H1 (cell line): ENCODE data around the gene FOSL2. TPM values are rescaled to one million over a fixed set of nuclear protein-coding genes. Genes with fewer than 3 reads are reported as not detected.

Experiments
- CTCF ChIP-seq, 3 experiments: IDR thresholded peaks; 1 replicate in 2 of 3; 2 replicates in 1 of 3; pipeline versions ENCODE4 v1.5.1 to v1.6.1; 2011; ENCODE audit warnings: low read length in 3 of 3, mild to moderate bottlenecking in 3 of 3, inconsistent platforms in 2 of 3, low read depth in 1 of 3, moderate library complexity in 1 of 3; ENCODE audit not compliant: insufficient read depth in 1 of 3; ENCODE audit errors: control extremely low read depth in 1 of 3
- EGR1 ChIP-seq: IDR thresholded peaks from 2 replicates; pipeline ENCODE4 v1.6.1; 2011; ENCODE audit warnings: low read depth, low read length, borderline replicate concordance
- JUN ChIP-seq: IDR thresholded peaks from 2 replicates; pipeline ENCODE4 v1.6.1; 2011; ENCODE audit warnings: low read depth, mild to moderate bottlenecking, improper control_type of control experiment, low read length
- USF2 ChIP-seq: IDR thresholded peaks from 2 replicates; pipeline ENCODE4 v1.6.1; 2011; ENCODE audit warnings: low read length, improper control_type of control experiment
- polyA plus RNA-seq, 7 experiments: library from polyadenylated mRNA; depleted of rRNA in 3 of 7; stranded (reverse) in 5 of 7; unstranded in 2 of 7; fragments of >200 nt in 5 of 7; fragments of 200-250 nt in 2 of 7; gene quantifications; 1 replicate in 5 of 7; 2 replicates in 1 of 7; 4 replicates in 1 of 7; pipeline versions ENCODE4 v1.2.1 to v1.2.3, GENCODE V29; 2011 to 2013; ENCODE audit warnings: missing spikeins in 2 of 7, mixed read lengths in 2 of 7
- total RNA-seq: library from RNA; stranded (reverse); fragmentation: NEBNext Ultra II Directional; extraction: Animal tissue kit (Norgen Biotek cat#: 25700); gene quantifications from 2 replicates; pipeline ENCODE4 v1.2.1, GENCODE V29; 2021

The FOSL2 gene
- total and polyA plus RNA-seq, 2 of the 8 experiments (the other 6 are each of a cell fraction or from before 2014, with no cell fraction given), result 1.5 to 4.5 TPM

DNA sequence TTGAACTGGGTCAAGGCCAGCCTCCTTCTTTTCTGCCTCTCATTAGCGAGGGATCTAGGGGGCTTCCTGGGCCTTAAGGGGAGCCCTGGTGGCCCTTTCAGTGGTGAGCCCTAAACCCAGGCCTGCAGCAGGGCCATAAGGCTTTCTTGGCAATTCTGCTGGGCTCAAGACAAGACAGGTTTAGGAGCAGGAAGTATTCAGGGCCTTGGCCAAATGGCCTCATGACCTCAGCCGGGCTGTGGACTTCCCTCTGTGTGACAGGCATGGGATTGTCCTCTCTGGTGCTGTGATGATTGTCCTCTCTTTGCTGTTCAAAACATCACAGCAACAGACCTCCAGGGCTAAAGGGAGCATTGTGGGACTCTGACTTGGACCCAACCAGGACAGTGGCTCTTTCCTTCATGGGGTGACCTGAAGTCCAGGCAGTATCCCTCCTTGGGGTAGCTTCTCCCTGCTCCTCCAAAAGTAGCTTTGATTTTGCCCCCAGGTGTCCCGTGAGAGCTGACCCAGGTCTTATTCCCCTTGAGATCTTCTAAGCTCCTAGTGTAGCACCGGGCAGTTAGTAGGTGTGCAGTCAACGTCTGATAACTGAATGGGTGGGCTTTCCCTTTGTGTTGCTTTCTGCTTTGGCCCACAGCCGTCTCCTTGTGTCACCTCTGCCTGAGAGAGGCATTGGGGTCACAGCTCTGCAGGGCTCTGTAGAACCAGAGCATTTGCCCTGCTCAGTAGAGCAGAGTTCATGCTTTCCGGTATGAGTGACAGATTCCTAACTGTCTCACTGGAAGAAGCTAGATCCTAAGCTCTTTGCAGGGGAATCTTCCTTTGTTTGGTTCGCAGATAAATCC lies 14.7 kb downstream of the FOSL2 start (continued):
- TF ChIP-seq CTCF (IDR thresholded peaks at IDR 0.05; ENCODE audit: control extremely low read depth in 1 of 3, insufficient read depth in 1 of 3, low read depth in 1 of 3, low read length in 3 of 3) (no peak), JUN (no peak), EGR1 (no peak), USF2 (no peak)
